ENCODE results near the gene DHX32. TPM values are rescaled to one million over a fixed set of nuclear protein-coding genes. Genes with fewer than 3 reads are reported as not detected.

Gene DHX32
- total RNA-seq, 1 donor from 2014 or later: 15.5 TPM

DNA sequence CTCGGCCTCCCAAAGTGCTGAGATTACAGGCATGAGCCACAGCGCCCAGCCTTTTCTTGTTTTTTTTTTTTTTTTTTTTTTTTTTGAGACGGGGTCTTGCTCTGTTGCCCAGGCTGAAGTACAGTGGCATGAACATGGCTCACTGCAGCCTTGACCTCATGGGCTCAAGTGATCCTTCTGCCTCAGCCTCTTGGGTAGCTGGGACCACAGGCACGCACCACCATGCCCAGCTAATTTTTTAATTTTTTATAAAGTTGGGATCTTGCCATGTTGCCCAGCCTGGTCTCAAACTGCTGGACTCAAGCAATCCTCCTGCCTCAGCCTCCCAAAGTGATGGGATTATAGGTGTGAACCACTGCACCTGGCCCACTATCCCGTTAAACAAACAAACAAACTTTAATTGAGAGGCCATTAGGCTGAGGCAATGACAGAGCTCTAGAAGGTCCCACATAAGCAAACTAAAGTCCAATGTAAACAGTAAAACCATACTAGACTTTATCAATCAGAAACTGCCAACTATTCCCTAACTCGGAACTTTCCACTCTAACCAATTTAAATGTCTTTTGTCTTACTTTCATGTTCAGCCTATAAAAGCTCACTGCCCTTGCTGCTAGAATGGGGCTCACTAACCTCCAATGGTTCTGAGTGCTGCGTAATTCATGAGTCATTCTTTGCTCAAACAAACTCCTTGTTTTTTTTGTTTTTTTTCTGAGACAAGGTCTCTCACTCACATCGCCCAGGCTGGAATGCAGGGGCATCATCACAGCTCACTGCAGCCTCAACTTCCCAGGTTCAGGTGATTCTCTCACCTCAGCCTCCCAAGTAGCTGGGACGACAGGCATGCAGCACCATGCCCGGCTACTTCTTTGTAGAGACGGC lies 1.9 kb downstream of the DHX32 start:
- Mint-ChIP-seq H3K27ac (no peak overlapping the region), H3K27me3 (no peaks in the 10 kb centered on the region), H3K36me3 (ENCODE audit: low read depth) (peaks cover 38% of the 10 kb centered on the region), H3K9me3 (peaks cover 7% of the 10 kb centered on the region), H3K4me3 (no peak overlapping the region), H3K4me1 (no peaks in the 10 kb centered on the region)
- no peak for ATAC-seq (ENCODE audit: low read depth)
- POLR2A ChIA-PET: no interaction called here
- DNase-seq: no peak
- TF ChIP-seq, protein P1, sequence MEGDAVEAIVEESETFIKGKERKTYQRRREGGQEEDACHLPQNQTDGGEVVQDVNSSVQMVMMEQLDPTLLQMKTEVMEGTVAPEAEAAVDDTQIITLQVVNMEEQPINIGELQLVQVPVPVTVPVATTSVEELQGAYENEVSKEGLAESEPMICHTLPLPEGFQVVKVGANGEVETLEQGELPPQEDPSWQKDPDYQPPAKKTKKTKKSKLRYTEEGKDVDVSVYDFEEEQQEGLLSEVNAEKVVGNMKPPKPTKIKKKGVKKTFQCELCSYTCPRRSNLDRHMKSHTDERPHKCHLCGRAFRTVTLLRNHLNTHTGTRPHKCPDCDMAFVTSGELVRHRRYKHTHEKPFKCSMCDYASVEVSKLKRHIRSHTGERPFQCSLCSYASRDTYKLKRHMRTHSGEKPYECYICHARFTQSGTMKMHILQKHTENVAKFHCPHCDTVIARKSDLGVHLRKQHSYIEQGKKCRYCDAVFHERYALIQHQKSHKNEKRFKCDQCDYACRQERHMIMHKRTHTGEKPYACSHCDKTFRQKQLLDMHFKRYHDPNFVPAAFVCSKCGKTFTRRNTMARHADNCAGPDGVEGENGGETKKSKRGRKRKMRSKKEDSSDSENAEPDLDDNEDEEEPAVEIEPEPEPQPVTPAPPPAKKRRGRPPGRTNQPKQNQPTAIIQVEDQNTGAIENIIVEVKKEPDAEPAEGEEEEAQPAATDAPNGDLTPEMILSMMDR (IDR thresholded peaks at IDR 0.05): no peak
- CTCF ChIA-PET: no interaction called here
- intact Hi-C loops (cut with micrococcal nuclease): no loop called here

- intact Hi-C loops (cut with micrococcal nuclease): no loop called here
- no peak overlapping the region for H3K27ac Mint-ChIP-seq
Measured at GRCh38 chr10:125871338-125871737, 9.8 kb downstream of the DHX32 start.

GRCh38 chr10:125868372-125868975 lies 12.6 kb downstream of the DHX32 start:
- Mint-ChIP-seq H3K36me3 (ENCODE audit: low read depth) (peaks cover 17% of the 10 kb centered on the region), H3K4me3 (no peak overlapping the region), H3K4me1 (no peaks in the 10 kb centered on the region), H3K27ac (no peak overlapping the region), H3K9me3 (no peaks in the 10 kb centered on the region), H3K27me3 (no peaks in the 10 kb centered on the region)
- CTCF ChIA-PET: interaction anchor here (0.6 to 2.5 kb wide), 8 partner anchors 15 to 1985 kb away, joined by 3 to 11 read pairs (median 4); no protein-coding TSS in a partner anchor
- intact Hi-C loops (cut with micrococcal nuclease): loop anchor here (1.0 to 2.0 kb wide), 2 partner anchors 114 to 636 kb away; no protein-coding TSS in a partner anchor
- ATAC-seq (ENCODE audit: low read depth): no peak
- POLR2A ChIA-PET: no interaction called here
- DNase-seq: no peak
- TF ChIP-seq, protein P1 (IDR thresholded peaks at IDR 0.05): peak; percentile 44

More at GRCh38 chr10:125871338-125871737, 9.8 kb downstream of the DHX32 start:
- no peak for DNase-seq
- ChIA-PET POLR2A (no interaction called here), CTCF (no interaction called here)
- Mint-ChIP-seq H3K9me3 (peaks cover 7% of the 10 kb centered on the region), H3K27me3 (no peaks in the 10 kb centered on the region), H3K36me3 (ENCODE audit: low read depth) (peaks cover 18% of the 10 kb centered on the region), H3K4me1 (no peaks in the 10 kb centered on the region), H3K4me3 (no peak overlapping the region)
- ATAC-seq (ENCODE audit: low read depth): no peak
- TF ChIP-seq, protein P1 (IDR thresholded peaks at IDR 0.05): no peak

DNA sequence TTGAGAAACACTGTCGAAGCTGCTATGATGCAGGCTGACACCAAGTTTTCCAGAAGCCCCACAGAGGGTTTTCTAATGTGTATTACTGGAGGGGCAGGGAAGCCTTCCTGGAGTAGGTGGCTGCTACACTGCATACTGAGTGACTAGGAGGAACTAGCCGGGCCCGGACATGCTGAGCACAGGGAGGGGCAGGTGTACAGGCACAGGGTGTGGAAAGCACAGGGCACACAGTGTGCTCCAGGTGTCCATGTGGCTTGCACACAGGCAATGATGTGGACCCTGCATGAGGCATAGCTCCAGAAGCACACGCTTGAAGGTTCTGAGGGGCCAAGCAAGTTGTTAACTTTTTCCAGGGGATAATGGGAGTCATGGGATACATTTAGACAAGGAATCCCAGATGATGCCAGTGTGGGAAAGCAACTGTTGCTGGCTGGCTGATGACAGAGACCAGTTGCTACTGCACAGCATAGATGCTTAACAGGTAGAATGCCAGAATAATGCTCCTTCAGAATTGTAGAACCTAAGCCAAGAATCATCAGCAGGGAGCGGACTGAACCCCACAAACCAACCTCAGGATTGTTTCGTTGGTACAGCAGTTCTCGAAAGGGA lies 14.6 kb downstream of the DHX32 start:
- ChIA-PET CTCF (no interaction called here), POLR2A (no interaction called here)
- H3K36me3 Mint-ChIP-seq (ENCODE audit: low read depth): peaks cover 17% of the 10 kb centered on the region
- H3K27me3 Mint-ChIP-seq: no peaks in the 10 kb centered on the region
- TF ChIP-seq, protein P1 (IDR thresholded peaks at IDR 0.05): no peak
- DNase-seq (no peak), ATAC-seq (ENCODE audit: low read depth) (no peak)
- intact Hi-C loops (cut with micrococcal nuclease): no loop called here
- no peak overlapping the region for H3K27ac Mint-ChIP-seq
- no peaks in the 10 kb centered on the region for H3K9me3 Mint-ChIP-seq
- H3K4me1 Mint-ChIP-seq: no peaks in the 10 kb centered on the region
- H3K4me3 Mint-ChIP-seq: no peak overlapping the region

- Mint-ChIP-seq H3K4me1 (no peaks in the 10 kb centered on the region), H3K27ac (no peak overlapping the region), H3K36me3 (ENCODE audit: low read depth) (peaks cover 17% of the 10 kb centered on the region), H3K9me3 (no peaks in the 10 kb centered on the region), H3K4me3 (no peak overlapping the region), H3K27me3 (no peaks in the 10 kb centered on the region)
- POLR2A ChIA-PET: interaction anchor here (0.6 kb wide), 1 partner anchor 21 kb away, joined by 3 read pairs; no protein-coding TSS in a partner anchor
- CTCF ChIA-PET: interaction anchor here (0.8 kb wide), 1 partner anchor 10 kb away, joined by 3 read pairs; no protein-coding TSS in a partner anchor
- no peak for ATAC-seq (ENCODE audit: low read depth)
- DNase-seq: no peak
- intact Hi-C loops (cut with micrococcal nuclease): no loop called here
- TF ChIP-seq, protein P1 (IDR thresholded peaks at IDR 0.05): no peak
Measured at GRCh38 chr10:125865120-125865519, 16.0 kb downstream of the DHX32 start.

Data from activated B cell treated with CpG ODN at 0.5 μM for 24 hours (primary cell).